Measurements from ENCODE around the gene KCNH2.

The KCNH2 gene

GRCh38 chr7:150981644-150982043 is 3.5 kb upstream of the KCNH2 start:
- H3K4me3 Mint-ChIP-seq, result no peak overlapping the region
- H3K27ac Mint-ChIP-seq, result no peak overlapping the region
- peaks cover 81% of the 10 kb centered on the region for H3K27me3 Mint-ChIP-seq
- H3K9me3 Mint-ChIP-seq, result no peaks in the 10 kb centered on the region
- H3K36me3 Mint-ChIP-seq (ENCODE audit: low read depth), result no peaks in the 10 kb centered on the region
- intact Hi-C loops (cut with micrococcal nuclease), result loop anchor here (10.0 kb wide), 1 partner anchor 207 kb away; no protein-coding TSS in a partner anchor
- peaks cover 21% of the 10 kb centered on the region for H3K4me1 Mint-ChIP-seq (ENCODE audit: low read depth)

- Mint-ChIP-seq H3K4me3 (no peak overlapping the region), H3K9me3 (no peaks in the 10 kb centered on the region), H3K4me1 (ENCODE audit: low read depth) (peaks cover 14% of the 10 kb centered on the region), H3K27ac (no peak overlapping the region), H3K27me3 (peaks cover 83% of the 10 kb centered on the region), H3K36me3 (ENCODE audit: low read depth) (no peaks in the 10 kb centered on the region)
- intact Hi-C loops (cut with micrococcal nuclease), result loop anchor here (10.0 kb wide), 1 partner anchor 206 kb away; no protein-coding TSS in a partner anchor
Observed at GRCh38 chr7:150980663-150981062, 2.5 kb upstream of the KCNH2 start.

- Mint-ChIP-seq H3K4me1 (ENCODE audit: low read depth) (peaks cover 13% of the 10 kb centered on the region), H3K36me3 (ENCODE audit: low read depth) (no peaks in the 10 kb centered on the region), H3K27ac (no peak overlapping the region), H3K9me3 (no peaks in the 10 kb centered on the region), H3K4me3 (no peak overlapping the region), H3K27me3 (peaks cover 84% of the 10 kb centered on the region)
- intact Hi-C loops (cut with micrococcal nuclease), result loop anchor here (10.0 kb wide), 1 partner anchor 205 kb away; no protein-coding TSS in a partner anchor
Observed at GRCh38 chr7:150979713-150980390, 1.7 kb upstream of the KCNH2 start.

GRCh38 chr7:150977382-150978125 is 567 bp downstream of the KCNH2 start:
- H3K4me3 Mint-ChIP-seq, result peak overlapping the region; percentile 51
- H3K27ac Mint-ChIP-seq, result no peak overlapping the region
- H3K36me3 Mint-ChIP-seq (ENCODE audit: low read depth), result no peaks in the 10 kb centered on the region
- H3K27me3 Mint-ChIP-seq, result peaks cover 88% of the 10 kb centered on the region
- no peaks in the 10 kb centered on the region for H3K9me3 Mint-ChIP-seq
- peaks cover 13% of the 10 kb centered on the region for H3K4me1 Mint-ChIP-seq (ENCODE audit: low read depth)
- intact Hi-C loops (cut with micrococcal nuclease), result no loop called here

- H3K36me3 Mint-ChIP-seq (ENCODE audit: low read depth), result no peaks in the 10 kb centered on the region
Observed at GRCh38 chr7:150976529-150977381, 1.4 kb downstream of the KCNH2 start.

GRCh38 chr7:150975536-150976319 is 2.4 kb downstream of the KCNH2 start:
- H3K4me1 Mint-ChIP-seq (ENCODE audit: low read depth), result peaks cover 13% of the 10 kb centered on the region
- intact Hi-C loops (cut with micrococcal nuclease), result no loop called here
- peaks cover 85% of the 10 kb centered on the region for H3K27me3 Mint-ChIP-seq
- no peaks in the 10 kb centered on the region for H3K36me3 Mint-ChIP-seq (ENCODE audit: low read depth)
- no peaks in the 10 kb centered on the region for H3K9me3 Mint-ChIP-seq
- H3K27ac Mint-ChIP-seq, result no peak overlapping the region
- H3K4me3 Mint-ChIP-seq, result no peak overlapping the region

More at GRCh38 chr7:150976529-150977381, 1.4 kb downstream of the KCNH2 start:
- Mint-ChIP-seq H3K27me3 (peaks cover 89% of the 10 kb centered on the region), H3K27ac (no peak overlapping the region), H3K4me1 (ENCODE audit: low read depth) (peaks cover 13% of the 10 kb centered on the region), H3K9me3 (no peaks in the 10 kb centered on the region), H3K4me3 (no peak overlapping the region)
- intact Hi-C loops (cut with micrococcal nuclease), result no loop called here

- Mint-ChIP-seq H3K27me3 (peaks cover 80% of the 10 kb centered on the region), H3K27ac (no peak overlapping the region), H3K4me3 (peak overlapping the region; percentile 72), H3K9me3 (no peaks in the 10 kb centered on the region), H3K4me1 (ENCODE audit: low read depth) (peaks cover 13% of the 10 kb centered on the region), H3K36me3 (ENCODE audit: low read depth) (no peaks in the 10 kb centered on the region)
- intact Hi-C loops (cut with micrococcal nuclease), result no loop called here
Observed at GRCh38 chr7:150974468-150975391, 3.4 kb downstream of the KCNH2 start.

- peak overlapping the region; percentile 72 for H3K4me3 Mint-ChIP-seq
- no peaks in the 10 kb centered on the region for H3K36me3 Mint-ChIP-seq (ENCODE audit: low read depth)
- H3K27me3 Mint-ChIP-seq, result peaks cover 76% of the 10 kb centered on the region
- peaks cover 11% of the 10 kb centered on the region for H3K4me1 Mint-ChIP-seq (ENCODE audit: low read depth)
- intact Hi-C loops (cut with micrococcal nuclease), result no loop called here
- H3K27ac Mint-ChIP-seq, result no peak overlapping the region
- H3K9me3 Mint-ChIP-seq, result no peaks in the 10 kb centered on the region
Observed at GRCh38 chr7:150973571-150974451, 4.3 kb downstream of the KCNH2 start.

- no peak overlapping the region for H3K4me3 Mint-ChIP-seq
- no peak overlapping the region for H3K27ac Mint-ChIP-seq
- intact Hi-C loops (cut with micrococcal nuclease), result no loop called here
- H3K27me3 Mint-ChIP-seq, result peaks cover 78% of the 10 kb centered on the region
- no peaks in the 10 kb centered on the region for H3K9me3 Mint-ChIP-seq
- H3K36me3 Mint-ChIP-seq (ENCODE audit: low read depth), result no peaks in the 10 kb centered on the region
- H3K4me1 Mint-ChIP-seq (ENCODE audit: low read depth), result peaks cover 5% of the 10 kb centered on the region
Observed at GRCh38 chr7:150972741-150973140, 5.4 kb downstream of the KCNH2 start.

GRCh38 chr7:150972023-150972468 is 6.1 kb downstream of the KCNH2 start:
- no peaks in the 10 kb centered on the region for H3K36me3 Mint-ChIP-seq (ENCODE audit: low read depth)
- H3K9me3 Mint-ChIP-seq, result no peaks in the 10 kb centered on the region
- H3K4me1 Mint-ChIP-seq (ENCODE audit: low read depth), result no peaks in the 10 kb centered on the region
- H3K4me3 Mint-ChIP-seq, result no peak overlapping the region
- no peak overlapping the region for H3K27ac Mint-ChIP-seq
- intact Hi-C loops (cut with micrococcal nuclease), result no loop called here
- peaks cover 78% of the 10 kb centered on the region for H3K27me3 Mint-ChIP-seq

GRCh38 chr7:150971242-150972022 is 6.7 kb downstream of the KCNH2 start:
- Mint-ChIP-seq H3K4me3 (no peak overlapping the region), H3K4me1 (ENCODE audit: low read depth) (no peaks in the 10 kb centered on the region), H3K27me3 (peaks cover 77% of the 10 kb centered on the region), H3K9me3 (no peaks in the 10 kb centered on the region), H3K27ac (no peak overlapping the region), H3K36me3 (ENCODE audit: low read depth) (no peaks in the 10 kb centered on the region)
- intact Hi-C loops (cut with micrococcal nuclease), result no loop called here
